Right atrium auricular region (tissue), 2 donors: ENCODE results near the gene WT1. TPM values are rescaled to one million over a fixed set of nuclear protein-coding genes. Genes with fewer than 3 reads are reported as not detected.
A peak's percentile ranks its signal among the peaks of the same experiment; 100 is the strongest.

Experiments
- DNase-seq: peaks from one replicate; pipeline ENCODE4 v3.0.0-alpha.2; 2019; ENCODE audit warnings: low spot score
- H3K27ac ChIP-seq, 2 donors: fragments of 200-600 bp; sonication (generic); 1 replicate in 1 of 2; 2 replicates in 1 of 2; pipeline ENCODE4 v1.5.1; 2016 to 2019
- H3K27me3 ChIP-seq, 2 donors: fragments of 200-600 bp; sonication (generic); one replicate each; pipeline versions ENCODE4 v1.5.1 to v1.6.0; 2017 to 2019
- H3K36me3 ChIP-seq: fragments of 200-600 bp; sonication (generic); one replicate; pipeline ENCODE4 v1.5.1; 2016
- H3K4me1 ChIP-seq, 2 donors: fragments of 200-600 bp; sonication (generic); one replicate each; pipeline versions ENCODE4 v1.5.1 to v1.6.0; 2017 to 2019
- H3K4me3 ChIP-seq, 2 donors: fragments of 200-600 bp; sonication (generic); 1 replicate in 1 of 2; 2 replicates in 1 of 2; pipeline ENCODE4 v1.5.1; 2017 to 2019; ENCODE audit warnings: mild to moderate bottlenecking in 1 of 2, moderate library complexity in 1 of 2
- H3K9me3 ChIP-seq, 2 donors: fragments of 200-600 bp; sonication (generic); one replicate each; pipeline ENCODE4 v1.5.1; 2019
- total RNA-seq, 2 donors: library from RNA; depleted of rRNA; stranded (reverse); fragments of >200 nt; gene quantifications; one replicate each; pipeline ENCODE4 v1.1.0, GENCODE V29; 2016
- TF ChIP-seq, protein P1 (sequence below), 2 donors: fragments of 200-600 bp; sonication (generic); IDR thresholded peaks; one replicate each; pipeline ENCODE4 v1.5.1; 2019; ENCODE audit warnings: antibody characterized with exemption in 2 of 2

WT1 gene
- total RNA-seq, 2 donors from 2014 or later = 8.1 to 10.6 TPM

GRCh38 chr11:32388871-32389770 lies 46.2 kb downstream of the WT1 start:
- TF ChIP-seq, protein P1, sequence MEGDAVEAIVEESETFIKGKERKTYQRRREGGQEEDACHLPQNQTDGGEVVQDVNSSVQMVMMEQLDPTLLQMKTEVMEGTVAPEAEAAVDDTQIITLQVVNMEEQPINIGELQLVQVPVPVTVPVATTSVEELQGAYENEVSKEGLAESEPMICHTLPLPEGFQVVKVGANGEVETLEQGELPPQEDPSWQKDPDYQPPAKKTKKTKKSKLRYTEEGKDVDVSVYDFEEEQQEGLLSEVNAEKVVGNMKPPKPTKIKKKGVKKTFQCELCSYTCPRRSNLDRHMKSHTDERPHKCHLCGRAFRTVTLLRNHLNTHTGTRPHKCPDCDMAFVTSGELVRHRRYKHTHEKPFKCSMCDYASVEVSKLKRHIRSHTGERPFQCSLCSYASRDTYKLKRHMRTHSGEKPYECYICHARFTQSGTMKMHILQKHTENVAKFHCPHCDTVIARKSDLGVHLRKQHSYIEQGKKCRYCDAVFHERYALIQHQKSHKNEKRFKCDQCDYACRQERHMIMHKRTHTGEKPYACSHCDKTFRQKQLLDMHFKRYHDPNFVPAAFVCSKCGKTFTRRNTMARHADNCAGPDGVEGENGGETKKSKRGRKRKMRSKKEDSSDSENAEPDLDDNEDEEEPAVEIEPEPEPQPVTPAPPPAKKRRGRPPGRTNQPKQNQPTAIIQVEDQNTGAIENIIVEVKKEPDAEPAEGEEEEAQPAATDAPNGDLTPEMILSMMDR (IDR thresholded peaks at IDR 0.05) = no peak
- DNase-seq = no peak
- H3K9me3 ChIP-seq = no peaks in the 10 kb centered on the region
- H3K36me3 ChIP-seq = no peaks in the 10 kb centered on the region
- no peaks in the 10 kb centered on the region for H3K4me1 ChIP-seq
- no peak overlapping the region for H3K27ac ChIP-seq
- no peaks in the 10 kb centered on the region for H3K27me3 ChIP-seq
- no peak overlapping the region for H3K4me3 ChIP-seq

DNA sequence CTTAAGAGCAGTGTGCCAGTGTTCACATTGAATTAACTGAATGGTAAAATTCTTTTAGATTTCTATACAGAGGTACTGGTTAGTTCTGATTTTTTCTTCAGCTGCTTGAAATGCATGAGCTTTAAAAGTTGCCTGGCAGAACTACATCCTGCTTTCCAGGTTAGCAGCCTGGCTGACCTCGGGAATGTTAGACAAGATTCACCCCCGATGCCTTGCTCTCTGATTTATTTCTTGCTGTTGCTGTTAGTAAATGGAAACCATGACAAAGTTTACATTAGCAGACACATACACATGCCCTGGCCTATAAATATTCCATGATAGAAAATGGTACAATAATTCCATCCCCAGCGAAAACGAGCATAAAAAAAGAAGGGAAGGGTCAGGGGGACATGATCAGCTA lies 47.0 kb downstream of the WT1 start:
- no peak for DNase-seq
- TF ChIP-seq, protein P1 (IDR thresholded peaks at IDR 0.05) = no peak

DNA sequence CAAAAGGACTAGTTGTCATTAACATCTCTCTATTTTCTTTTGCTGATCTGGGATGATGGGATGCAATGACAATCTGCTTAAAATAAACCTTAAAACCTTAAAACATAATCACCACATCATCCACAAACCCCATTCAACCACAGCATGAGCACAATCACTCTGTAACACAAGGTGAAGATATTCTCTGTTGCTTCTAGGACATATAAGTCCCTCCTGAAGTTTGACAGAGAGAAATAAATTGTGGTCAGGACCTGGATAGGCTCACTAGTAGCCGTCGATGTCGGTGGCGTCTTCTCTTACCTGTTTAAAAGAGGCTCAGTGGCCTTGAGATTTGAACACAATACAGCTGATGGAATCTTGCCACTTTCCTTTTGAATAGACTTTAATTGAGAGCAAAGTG lies 47.9 kb downstream of the WT1 start:
- no peaks in the 10 kb centered on the region for H3K36me3 ChIP-seq
- H3K9me3 ChIP-seq = no peaks in the 10 kb centered on the region
- DNase-seq = no peak
- no peaks in the 10 kb centered on the region for H3K4me1 ChIP-seq
- H3K27me3 ChIP-seq = no peaks in the 10 kb centered on the region
- H3K27ac ChIP-seq = no peak overlapping the region
- TF ChIP-seq, protein P1 (IDR thresholded peaks at IDR 0.05) = no peak
- H3K4me3 ChIP-seq = no peak overlapping the region

More for the DNA sequence above, 47.0 kb downstream of the WT1 start:
- Histone ChIP-seq H3K4me1 (no peaks in the 10 kb centered on the region), H3K27ac (no peak overlapping the region), H3K9me3 (no peaks in the 10 kb centered on the region), H3K36me3 (no peaks in the 10 kb centered on the region), H3K27me3 (no peaks in the 10 kb centered on the region), H3K4me3 (no peak overlapping the region)

- H3K4me1 ChIP-seq = no peaks in the 10 kb centered on the region
Observed at GRCh38 chr11:32386770-32387377, 48.5 kb downstream of the WT1 start.

GRCh38 chr11:32385998-32386397 lies 49.3 kb downstream of the WT1 start:
- no peak for DNase-seq
- H3K9me3 ChIP-seq = no peaks in the 10 kb centered on the region
- H3K36me3 ChIP-seq = no peaks in the 10 kb centered on the region
- TF ChIP-seq, protein P1 (IDR thresholded peaks at IDR 0.05) = peak in 1 of 2 donors; percentile 50
- no peaks in the 10 kb centered on the region for H3K4me1 ChIP-seq
- H3K27ac ChIP-seq = no peak overlapping the region
- no peak overlapping the region for H3K4me3 ChIP-seq
- H3K27me3 ChIP-seq = no peaks in the 10 kb centered on the region

More at GRCh38 chr11:32386770-32387377, 48.5 kb downstream of the WT1 start:
- TF ChIP-seq, protein P1 (IDR thresholded peaks at IDR 0.05) = no peak
- H3K27me3 ChIP-seq = no peaks in the 10 kb centered on the region
- DNase-seq = no peak
- H3K9me3 ChIP-seq = no peaks in the 10 kb centered on the region
- no peak overlapping the region for H3K4me3 ChIP-seq
- no peaks in the 10 kb centered on the region for H3K36me3 ChIP-seq
- no peak overlapping the region for H3K27ac ChIP-seq
